Right lobe of liver (tissue), 6 donors: ENCODE data around the gene HBS1L. TPM values are rescaled to one million over a fixed set of nuclear protein-coding genes. Genes with fewer than 3 reads are reported as not detected.

Experiments used
- ATAC-seq, 4 donors: fragments of 200-7000 bp; cut with Tn5 transposase; one replicate each; pipeline ENCODE4 v1.9.1; 2020; ENCODE audit warnings: mild to moderate bottlenecking in 4 of 4, moderate library complexity in 4 of 4
- DNase-seq, 3 donors: peaks; one replicate each; pipeline ENCODE4 v3.0.0-alpha.2; 2020
- H3K27ac ChIP-seq, 3 donors: fragments of 200-600 bp; one replicate each; pipeline ENCODE4 v1.8.0; 2022
- H3K27me3 ChIP-seq, 2 donors: fragments of 200-600 bp; one replicate each; pipeline ENCODE4 v1.8.0; 2022
- H3K36me3 ChIP-seq, 4 donors: fragments of 200-600 bp; sonication (generic) in 1 of 4; one replicate each; pipeline versions ENCODE4 v1.5.1 to v1.8.0; 2017 to 2022; ENCODE audit warnings: control low read depth in 1 of 4
- H3K4me1 ChIP-seq, 4 donors: fragments of 200-600 bp; sonication (generic) in 1 of 4; one replicate each; pipeline versions ENCODE4 v1.5.1 to v1.8.0; 2017 to 2022; ENCODE audit warnings: control low read depth in 1 of 4
- H3K4me3 ChIP-seq, 3 donors: fragments of 200-600 bp; one replicate each; pipeline ENCODE4 v1.8.0; 2022
- H3K9me3 ChIP-seq, 4 donors: fragments of 200-600 bp; sonication (generic) in 1 of 4; one replicate each; pipeline versions ENCODE4 v1.5.1 to v1.8.0; 2017 to 2022; ENCODE audit warnings: control low read depth in 1 of 4
- POLR2A ChIP-seq: fragments of 450-650 bp; IDR thresholded peaks from one replicate; pipeline ENCODE4 v1.6.1; 2017; ENCODE audit warnings: antibody characterized with exemption, mild to moderate bottlenecking
- whole genome bisulfite sequencing: methylation state at CpG from one replicate; pipeline ENCODE4 v1.1.6; 2018; ENCODE audit warnings: low coverage, low lambda C conversion rate; ENCODE audit not compliant: insufficient coverage; ENCODE audit errors: missing lambda C conversion rate; 5-methylcytosine and 5-hydroxymethylcytosine counted together
- intact Hi-C, 2 donors: fragments of 100-400 bp; cut with DNase I; formaldehyde crosslinking; loops; one replicate each; pipeline versions ENCODE4 v1.11.2 to v1.14.1; 2022
- total RNA-seq, 6 experiments: library from RNA; depleted of rRNA in 2 of 6; stranded (reverse); fragments of >200 nt in 2 of 6; fragmentation: NEBNext Ultra II Directional in 3 of 6; extraction: Animal tissue kit (Norgen Biotek cat#: 25700) in 3 of 6; gene quantifications; one replicate each; pipeline versions ENCODE4 v1.1.0 to v1.2.4, GENCODE V29; 2016 to 2023
- TF ChIP-seq, protein P1 (sequence below), 4 donors: fragments of 200-600 bp in 3 of 4; fragments of 450-650 bp in 1 of 4; IDR thresholded peaks; one replicate each; pipeline versions ENCODE4 v1.5.1 to v1.8.0; 2016 to 2022; ENCODE audit warnings: antibody characterized with exemption in 4 of 4, mild to moderate bottlenecking in 2 of 4
- donor health status: DM: no; HTN: yes; CAD: no.
- donor health status: DM: no; HTN: no; CAD: no.
- donor health status: DM: no; HTN: no; CAD: no.
- donor health status: DM: no; HTN: yes; CAD: no.
- donor health status: DM: no; HTN: yes; CAD: no.

The HBS1L gene
- total RNA-seq, 6 experiments from 2014 or later: 31.8 to 47.2 (median 37.1) TPM

GRCh38 chr6:134961366-134961765 is 93.3 kb downstream of the HBS1L start:
- intact Hi-C loops: no loop called here
- no peaks in the 10 kb centered on the region for H3K9me3 ChIP-seq
- ATAC-seq (no peak), DNase-seq (no peak)
- no peaks in the 10 kb centered on the region for H3K27me3 ChIP-seq
- H3K27ac ChIP-seq: no peak overlapping the region
- WGBS: 90% methylated on average over 3 of the region's 3 CpGs
- peaks cover 0 to 17% (median 6%) of the 10 kb centered on the region in 4 donors for H3K36me3 ChIP-seq
- H3K4me1 ChIP-seq: no peaks in the 10 kb centered on the region
- no peak overlapping the region for H3K4me3 ChIP-seq
- TF ChIP-seq, protein P1, sequence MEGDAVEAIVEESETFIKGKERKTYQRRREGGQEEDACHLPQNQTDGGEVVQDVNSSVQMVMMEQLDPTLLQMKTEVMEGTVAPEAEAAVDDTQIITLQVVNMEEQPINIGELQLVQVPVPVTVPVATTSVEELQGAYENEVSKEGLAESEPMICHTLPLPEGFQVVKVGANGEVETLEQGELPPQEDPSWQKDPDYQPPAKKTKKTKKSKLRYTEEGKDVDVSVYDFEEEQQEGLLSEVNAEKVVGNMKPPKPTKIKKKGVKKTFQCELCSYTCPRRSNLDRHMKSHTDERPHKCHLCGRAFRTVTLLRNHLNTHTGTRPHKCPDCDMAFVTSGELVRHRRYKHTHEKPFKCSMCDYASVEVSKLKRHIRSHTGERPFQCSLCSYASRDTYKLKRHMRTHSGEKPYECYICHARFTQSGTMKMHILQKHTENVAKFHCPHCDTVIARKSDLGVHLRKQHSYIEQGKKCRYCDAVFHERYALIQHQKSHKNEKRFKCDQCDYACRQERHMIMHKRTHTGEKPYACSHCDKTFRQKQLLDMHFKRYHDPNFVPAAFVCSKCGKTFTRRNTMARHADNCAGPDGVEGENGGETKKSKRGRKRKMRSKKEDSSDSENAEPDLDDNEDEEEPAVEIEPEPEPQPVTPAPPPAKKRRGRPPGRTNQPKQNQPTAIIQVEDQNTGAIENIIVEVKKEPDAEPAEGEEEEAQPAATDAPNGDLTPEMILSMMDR (IDR thresholded peaks at IDR 0.05): no peak
- no peak for TF ChIP-seq POLR2A

- Histone ChIP-seq H3K27me3 (no peaks in the 10 kb centered on the region), H3K9me3 (no peaks in the 10 kb centered on the region), H3K4me3 (no peak overlapping the region), H3K27ac (no peak overlapping the region), H3K4me1 (no peaks in the 10 kb centered on the region), H3K36me3 (peaks cover 0 to 7% (median 3%) of the 10 kb centered on the region in 4 donors)
- ATAC-seq: no peak
- TF ChIP-seq, protein P1 (IDR thresholded peaks at IDR 0.05): no peak
- TF ChIP-seq POLR2A: no peak
- intact Hi-C loops: no loop called here
- DNase-seq: no peak
Observed at GRCh38 chr6:134959603-134960002, 95.0 kb downstream of the HBS1L start.

- ATAC-seq (no peak), DNase-seq (no peak)
- Histone ChIP-seq H3K27ac (no peak overlapping the region), H3K27me3 (no peaks in the 10 kb centered on the region), H3K36me3 (no peaks in the 10 kb centered on the region), H3K4me1 (peaks cover 0 to 10% (median 5%) of the 10 kb centered on the region in 4 donors), H3K9me3 (no peaks in the 10 kb centered on the region), H3K4me3 (no peak overlapping the region)
- WGBS: 80% methylated on average over 2 of the region's 2 CpGs
- intact Hi-C loops: no loop called here
- TF ChIP-seq, protein P1 (IDR thresholded peaks at IDR 0.05): no peak
- no peak for TF ChIP-seq POLR2A
Observed at GRCh38 chr6:134956676-134957075, 97.9 kb downstream of the HBS1L start.

GRCh38 chr6:134956032-134956431 is 98.6 kb downstream of the HBS1L start:
- Histone ChIP-seq H3K9me3 (no peaks in the 10 kb centered on the region), H3K27ac (no peak overlapping the region), H3K27me3 (no peaks in the 10 kb centered on the region), H3K36me3 (no peaks in the 10 kb centered on the region), H3K4me3 (no peak overlapping the region), H3K4me1 (peaks cover 0 to 16% (median 8%) of the 10 kb centered on the region in 4 donors)
- DNase-seq (no peak), ATAC-seq (no peak)
- no peak for TF ChIP-seq POLR2A
- TF ChIP-seq, protein P1 (IDR thresholded peaks at IDR 0.05): no peak
- WGBS: 89% methylated on average over 5 of the region's 5 CpGs
- intact Hi-C loops: no loop called here
